ENCODE data around the gene ZFYVE9. TPM values are rescaled to one million over a fixed set of nuclear protein-coding genes. Genes with fewer than 3 reads are reported as not detected.

The ZFYVE9 gene
- polyA plus RNA-seq, 1 donor from 2014 or later, result 18.1 TPM

DNA sequence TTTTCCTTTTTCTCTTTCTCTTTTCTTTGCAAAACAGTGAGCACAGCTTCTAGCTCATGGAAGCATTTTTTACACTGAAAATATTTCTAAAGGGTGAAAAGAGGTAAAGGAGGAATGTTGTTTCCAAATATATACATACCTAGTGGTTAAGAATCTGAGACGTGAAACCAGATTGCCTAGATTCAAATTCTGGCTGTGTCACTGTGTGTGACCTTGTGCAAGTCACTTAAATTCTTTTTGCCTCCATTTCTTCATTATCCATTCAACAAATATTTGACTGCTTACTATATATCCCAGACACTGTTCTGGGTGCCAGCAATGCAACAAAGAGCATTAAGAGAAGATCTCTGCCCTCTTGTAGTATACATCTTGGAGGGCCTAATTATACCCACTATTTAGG, 53.3 kb downstream of the ZFYVE9 start:
- no peaks in the 10 kb centered on the region for H3K36me3 ChIP-seq (ENCODE audit: insufficient read depth, low read length)
- H3K9me2 ChIP-seq (ENCODE audit: insufficient read depth, low read length), result no peaks in the 10 kb centered on the region
- TF ChIP-seq, protein P1, sequence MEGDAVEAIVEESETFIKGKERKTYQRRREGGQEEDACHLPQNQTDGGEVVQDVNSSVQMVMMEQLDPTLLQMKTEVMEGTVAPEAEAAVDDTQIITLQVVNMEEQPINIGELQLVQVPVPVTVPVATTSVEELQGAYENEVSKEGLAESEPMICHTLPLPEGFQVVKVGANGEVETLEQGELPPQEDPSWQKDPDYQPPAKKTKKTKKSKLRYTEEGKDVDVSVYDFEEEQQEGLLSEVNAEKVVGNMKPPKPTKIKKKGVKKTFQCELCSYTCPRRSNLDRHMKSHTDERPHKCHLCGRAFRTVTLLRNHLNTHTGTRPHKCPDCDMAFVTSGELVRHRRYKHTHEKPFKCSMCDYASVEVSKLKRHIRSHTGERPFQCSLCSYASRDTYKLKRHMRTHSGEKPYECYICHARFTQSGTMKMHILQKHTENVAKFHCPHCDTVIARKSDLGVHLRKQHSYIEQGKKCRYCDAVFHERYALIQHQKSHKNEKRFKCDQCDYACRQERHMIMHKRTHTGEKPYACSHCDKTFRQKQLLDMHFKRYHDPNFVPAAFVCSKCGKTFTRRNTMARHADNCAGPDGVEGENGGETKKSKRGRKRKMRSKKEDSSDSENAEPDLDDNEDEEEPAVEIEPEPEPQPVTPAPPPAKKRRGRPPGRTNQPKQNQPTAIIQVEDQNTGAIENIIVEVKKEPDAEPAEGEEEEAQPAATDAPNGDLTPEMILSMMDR (IDR thresholded peaks at IDR 0.05; ENCODE audit: poor library complexity, severe bottlenecking), result no peak
- TF ChIP-seq REST (IDR thresholded peaks at IDR 0.05; ENCODE audit: borderline replicate concordance), result no peak
- no peak for TF ChIP-seq EP300 (conservative IDR thresholded peaks at IDR 0.05; ENCODE audit: poor library complexity, severe bottlenecking)
- no peak for TF ChIP-seq MXI1 (conservative IDR thresholded peaks at IDR 0.05; ENCODE audit: poor library complexity, severe bottlenecking)
- TF ChIP-seq EZH2 (IDR thresholded peaks at IDR 0.05; ENCODE audit: borderline replicate concordance, insufficient read depth, low read length, poor library complexity, severe bottlenecking), result no peak
- no peak for TF ChIP-seq SMC3 (conservative IDR thresholded peaks at IDR 0.05; ENCODE audit: poor library complexity)
- no peak for TF ChIP-seq TAF1 (IDR thresholded peaks at IDR 0.05; ENCODE audit: low read depth)
- no peak for TF ChIP-seq POLR2AphosphoS5 (IDR thresholded peaks at IDR 0.05)
- TF ChIP-seq RAD21 (conservative IDR thresholded peaks at IDR 0.05), result no peak
- no peak overlapping the region for H2AFZ ChIP-seq (ENCODE audit: low read depth, low read length)
- no peak overlapping the region for H3K4me3 ChIP-seq (ENCODE audit: low read length)
- H3K4me2 ChIP-seq (ENCODE audit: low read length), result no peak overlapping the region
- no peak overlapping the region for H3K27ac ChIP-seq (ENCODE audit: low read length)
- H3K79me2 ChIP-seq (replicated peaks; ENCODE audit: insufficient read depth, low read length), result no peaks in the 10 kb centered on the region
- no peak overlapping the region for H3K9ac ChIP-seq (ENCODE audit: low read length)
- H3K9me3 ChIP-seq (ENCODE audit: low read length), result no peaks in the 10 kb centered on the region
- H3K27me3 ChIP-seq (ENCODE audit: insufficient read depth, low read depth, low read length), result no peaks in the 10 kb centered on the region
- H3F3A ChIP-seq (ENCODE audit: insufficient read depth, low read length, poor library complexity, severe bottlenecking), result no peaks in the 10 kb centered on the region
- H4K20me1 ChIP-seq (ENCODE audit: insufficient read depth), result no peaks in the 10 kb centered on the region

- no peaks in the 10 kb centered on the region for H4K20me1 ChIP-seq (ENCODE audit: insufficient read depth)
- no peaks in the 10 kb centered on the region for H3K9me3 ChIP-seq (ENCODE audit: low read length)
- TF ChIP-seq RAD21 (conservative IDR thresholded peaks at IDR 0.05) (no peak), EZH2 (IDR thresholded peaks at IDR 0.05; ENCODE audit: borderline replicate concordance, insufficient read depth, low read length, poor library complexity, severe bottlenecking) (no peak), MXI1 (conservative IDR thresholded peaks at IDR 0.05; ENCODE audit: poor library complexity, severe bottlenecking) (no peak), SMC3 (conservative IDR thresholded peaks at IDR 0.05; ENCODE audit: poor library complexity) (no peak), POLR2AphosphoS5 (IDR thresholded peaks at IDR 0.05) (no peak), TAF1 (IDR thresholded peaks at IDR 0.05; ENCODE audit: low read depth) (no peak), REST (IDR thresholded peaks at IDR 0.05; ENCODE audit: borderline replicate concordance) (no peak)
- no peak overlapping the region for H3K4me3 ChIP-seq (ENCODE audit: low read length)
- H3K27ac ChIP-seq (ENCODE audit: low read length), result no peak overlapping the region
- no peaks in the 10 kb centered on the region for H3K36me3 ChIP-seq (ENCODE audit: insufficient read depth, low read length)
- no peaks in the 10 kb centered on the region for H3K27me3 ChIP-seq (ENCODE audit: insufficient read depth, low read depth, low read length)
- no peak overlapping the region for H3K4me2 ChIP-seq (ENCODE audit: low read length)
- H3F3A ChIP-seq (ENCODE audit: insufficient read depth, low read length, poor library complexity, severe bottlenecking), result no peaks in the 10 kb centered on the region
- no peaks in the 10 kb centered on the region for H3K9me2 ChIP-seq (ENCODE audit: insufficient read depth, low read length)
- no peak overlapping the region for H2AFZ ChIP-seq (ENCODE audit: low read depth, low read length)
- H3K9ac ChIP-seq (ENCODE audit: low read length), result no peak overlapping the region
- H3K79me2 ChIP-seq (replicated peaks; ENCODE audit: insufficient read depth, low read length), result peaks cover 6% of the 10 kb centered on the region
These were observed 62.2 kb downstream of the ZFYVE9 start for GRCh38 chr1:52203935-52204625.
